H1 (cell line): Measurements from ENCODE around the gene KLHL3. TPM values are rescaled to one million over a fixed set of nuclear protein-coding genes. Genes with fewer than 3 reads are reported as not detected.

Experiments used
- CTCF ChIA-PET: fragments of 300-600 bp; sonication (Branson Sonifier 250); formaldehyde crosslinking; loops from one replicate; lab custom pipeline; 2021; ENCODE audit not compliant: partially characterized antibody; lab: Charles Lee
- POLR2A ChIA-PET: fragments of 300-600 bp; sonication (Branson Sonifier 250); formaldehyde crosslinking; loops from one replicate; lab custom pipeline; 2021; ENCODE audit warnings: inconsistent platforms; ENCODE audit not compliant: partially characterized antibody; lab: Charles Lee
- DNase-seq, 2 experiments: peaks; one replicate each; pipeline versions ENCODE4 v3.0.0 to v3.0.0-alpha.2; 2010 to 2022; ENCODE audit warnings: low spot score in 2 of 2, low read depth in 1 of 2, mixed read lengths in 1 of 2
- FAIRE-seq: peaks from 2 replicates; lab custom pipeline; 2011; peaks lifted over from hg19 to GRCh38; lab: Jason Lieb, UNC
- H2AFZ ChIP-seq: 2 replicates; pipeline ENCODE4 v1.8.1; 2012; ENCODE audit warnings: low read length, inconsistent platforms
- H2AK5ac ChIP-seq: 2 replicates; pipeline ENCODE4 v1.6.1; 2013; ENCODE audit warnings: low read depth, low read length
- H2BK120ac ChIP-seq: replicated peaks from 2 replicates; pipeline ENCODE3; 2013; ENCODE audit warnings: low read depth, low read length, inconsistent platforms
- H2BK12ac ChIP-seq: 2 replicates; pipeline ENCODE4 v1.6.1; 2013; ENCODE audit warnings: low read depth, low read length
- H2BK15ac ChIP-seq: 2 replicates; pipeline ENCODE4 v1.6.1; 2013; ENCODE audit warnings: low read length
- H2BK20ac ChIP-seq: 2 replicates; pipeline ENCODE4 v1.6.1; 2013; ENCODE audit warnings: low read length
- H2BK5ac ChIP-seq: 2 replicates; pipeline ENCODE4 v1.6.1; 2013; ENCODE audit warnings: low read depth, low read length
- H3K14ac ChIP-seq: 2 replicates; pipeline ENCODE4 v1.6.1; 2013; ENCODE audit warnings: inconsistent platforms; ENCODE audit not compliant: insufficient read length
- H3K18ac ChIP-seq: 2 replicates; pipeline ENCODE4 v1.6.1; 2013; ENCODE audit warnings: low read length; ENCODE audit errors: extremely low read depth
- H3K23ac ChIP-seq: 2 replicates; pipeline ENCODE4 v1.6.1; 2013; ENCODE audit warnings: inconsistent platforms; ENCODE audit not compliant: insufficient read length
- H3K23me2 ChIP-seq: 2 replicates; pipeline ENCODE4 v1.6.1; 2013; ENCODE audit warnings: low read depth, low read length
- H3K27ac ChIP-seq: 2 replicates; pipeline ENCODE4 v1.6.1; 2011; ENCODE audit warnings: low read depth, low read length, inconsistent platforms
- H3K27me3 ChIP-seq, 4 experiments: replicated peaks in 1 of 4; 1 replicate in 1 of 4; 2 replicates in 3 of 4; pipeline versions ENCODE4 v1.6.1 to v1.8.1; 2011 to 2013; ENCODE audit warnings: low read length in 3 of 4, mild to moderate bottlenecking in 3 of 4, inconsistent platforms in 2 of 4, mixed read lengths in 2 of 4, moderate library complexity in 1 of 4; ENCODE audit not compliant: control insufficient read depth in 3 of 4, insufficient read depth in 3 of 4; ENCODE audit errors: extremely low read depth in 1 of 4
- H3K36me3 ChIP-seq, 4 experiments: 2 replicates each; pipeline versions ENCODE4 v1.6.1 to v1.8.1; 2011 to 2013; ENCODE audit warnings: mild to moderate bottlenecking in 4 of 4, low read length in 3 of 4, moderate library complexity in 2 of 4, control low read depth in 1 of 4, inconsistent platforms in 1 of 4; ENCODE audit not compliant: insufficient read depth in 4 of 4, control insufficient read depth in 2 of 4
- H3K4ac ChIP-seq: replicated peaks from 2 replicates; pipeline ENCODE3; 2013; ENCODE audit warnings: low read length, low read depth, mixed read lengths, inconsistent platforms; ENCODE audit not compliant: insufficient read length
- H3K4me1 ChIP-seq, 4 experiments: replicated peaks in 1 of 4; 1 replicate in 1 of 4; 2 replicates in 3 of 4; pipeline versions ENCODE4 v1.6.1 to v1.8.1; 2011 to 2013; ENCODE audit warnings: low read length in 3 of 4, inconsistent platforms in 2 of 4, mixed read lengths in 1 of 4; ENCODE audit not compliant: insufficient read depth in 4 of 4, control insufficient read depth in 3 of 4
- H3K4me2 ChIP-seq, 2 experiments: 2 replicates each; pipeline versions ENCODE4 v1.6.1 to v1.8.1; 2011 to 2013; ENCODE audit warnings: low read depth in 2 of 2, low read length in 2 of 2, control low read depth in 1 of 2, inconsistent platforms in 1 of 2, mild to moderate bottlenecking in 1 of 2; ENCODE audit not compliant: insufficient read depth in 1 of 2
- H3K4me3 ChIP-seq, 4 experiments: fragments of 200-600, 300-600 bp in 1 of 4; sonication (generic), shearing (Covaris generic), sonication (Bioruptor Twin) in 1 of 4; 2 replicates each; pipeline versions ENCODE4 v1.5.1 to v1.8.1; 2011 to 2016; ENCODE audit warnings: low read length in 4 of 4, low read depth in 3 of 4, control low read depth in 2 of 4, inconsistent platforms in 2 of 4, mild to moderate bottlenecking in 2 of 4, mixed read lengths in 1 of 4, moderate library complexity in 1 of 4; ENCODE audit not compliant: insufficient read depth in 2 of 4; ENCODE audit errors: extremely low read depth in 1 of 4
- H3K56ac ChIP-seq: replicated peaks from 2 replicates; pipeline ENCODE3; 2013; ENCODE audit warnings: low read depth, mild to moderate bottlenecking, mixed read lengths, low read length, inconsistent platforms; ENCODE audit not compliant: insufficient read length
- H3K79me1 ChIP-seq: 2 replicates; pipeline ENCODE4 v1.6.1; 2013; ENCODE audit warnings: low read depth, low read length, control low read depth
- H3K79me2 ChIP-seq, 2 experiments: 2 replicates each; pipeline versions ENCODE4 v1.6.1 to v1.8.1; 2012 to 2013; ENCODE audit warnings: low read length in 2 of 2, mild to moderate bottlenecking in 2 of 2, inconsistent platforms in 1 of 2; ENCODE audit not compliant: insufficient read depth in 2 of 2, control insufficient read depth in 1 of 2
- H3K9ac ChIP-seq, 4 experiments: replicated peaks in 1 of 4; 1 replicate in 1 of 4; 2 replicates in 3 of 4; pipeline versions ENCODE4 v1.6.1 to v1.8.1; 2011 to 2013; ENCODE audit warnings: low read depth in 3 of 4, low read length in 3 of 4, control low read depth in 2 of 4, mild to moderate bottlenecking in 2 of 4, moderate library complexity in 2 of 4, inconsistent platforms in 1 of 4; ENCODE audit errors: extremely low read depth in 1 of 4
- H3K9me3 ChIP-seq, 2 experiments: 2 replicates each; pipeline versions ENCODE4 v1.6.1 to v1.8.1; 2012 to 2013; ENCODE audit warnings: mild to moderate bottlenecking in 2 of 2, moderate library complexity in 2 of 2, control low read depth in 1 of 2, inconsistent platforms in 1 of 2, low read depth in 1 of 2, low read length in 1 of 2, mixed read lengths in 1 of 2; ENCODE audit not compliant: insufficient read depth in 2 of 2
- H4K20me1 ChIP-seq, 2 experiments: replicated peaks in 1 of 2; 2 replicates each; pipeline versions ENCODE3 to v1.8.1; 2011 to 2013; ENCODE audit warnings: inconsistent platforms in 2 of 2, low read length in 2 of 2, mild to moderate bottlenecking in 1 of 2; ENCODE audit not compliant: insufficient read depth in 2 of 2, control insufficient read depth in 1 of 2
- H4K5ac ChIP-seq: 2 replicates; pipeline ENCODE4 v1.6.1; 2013; ENCODE audit warnings: low read length, low read depth, mixed read lengths, inconsistent platforms; ENCODE audit not compliant: insufficient read length
- H4K8ac ChIP-seq: 2 replicates; pipeline ENCODE4 v1.8.0; 2013; ENCODE audit warnings: mild to moderate bottlenecking, moderate library complexity, low read length, inconsistent platforms; ENCODE audit not compliant: insufficient read depth; ENCODE audit errors: extremely low read depth
- H4K91ac ChIP-seq: replicated peaks from 2 replicates; pipeline ENCODE3; 2013; ENCODE audit warnings: low read length, mixed read lengths, inconsistent platforms; ENCODE audit not compliant: insufficient read length
- ASH2L ChIP-seq: fragments of 200-600, 300-600 bp; sonication (generic); IDR thresholded peaks from one replicate; pipeline ENCODE4 v1.7.1; 2017; ENCODE audit warnings: low read length
- HDAC6 ChIP-seq: IDR thresholded peaks from one replicate; pipeline ENCODE4 v1.7.1; 2012; ENCODE audit warnings: low read depth, mild to moderate bottlenecking, inconsistent platforms, low read length, moderate library complexity
- YY1 ChIP-seq: IDR thresholded peaks from 2 replicates; pipeline ENCODE4 v1.6.1; 2011; ENCODE audit warnings: low read depth, mild to moderate bottlenecking, low read length
- WGBS, 2 experiments: shearing (Covaris generic) in 1 of 2; methylation state at CpG; one replicate each; pipeline versions ENCODE4 v1.1.6 to v1.1.7; 2013 to 2015; ENCODE audit warnings: low lambda C conversion rate in 2 of 2, mixed read lengths in 2 of 2, inconsistent platforms in 1 of 2, low coverage in 1 of 2, missing lambda C conversion rate in 1 of 2; ENCODE audit not compliant: insufficient replicate concordance in 2 of 2, insufficient coverage in 1 of 2, insufficient read length in 1 of 2; ENCODE audit errors: extremely low coverage in 1 of 2, missing lambda C conversion rate in 1 of 2; 5-methylcytosine and 5-hydroxymethylcytosine counted together
- polyA plus RNA-seq, 7 experiments: library from polyadenylated mRNA; depleted of rRNA in 3 of 7; stranded (reverse) in 5 of 7; unstranded in 2 of 7; fragments of >200 nt in 5 of 7; fragments of 200-250 nt in 2 of 7; gene quantifications; 1 replicate in 5 of 7; 2 replicates in 1 of 7; 4 replicates in 1 of 7; pipeline versions ENCODE4 v1.2.1 to v1.2.3, GENCODE V29; 2011 to 2013; ENCODE audit warnings: missing spikeins in 2 of 7, mixed read lengths in 2 of 7
- total RNA-seq: library from RNA; stranded (reverse); fragmentation: NEBNext Ultra II Directional; extraction: Animal tissue kit (Norgen Biotek cat#: 25700); gene quantifications from 2 replicates; pipeline ENCODE4 v1.2.1, GENCODE V29; 2021

The KLHL3 gene
- total and polyA plus RNA-seq, 2 of the 8 experiments (the other 6 are each of a cell fraction or from before 2014, with no cell fraction given) = 7.4 to 13.7 TPM

DNA sequence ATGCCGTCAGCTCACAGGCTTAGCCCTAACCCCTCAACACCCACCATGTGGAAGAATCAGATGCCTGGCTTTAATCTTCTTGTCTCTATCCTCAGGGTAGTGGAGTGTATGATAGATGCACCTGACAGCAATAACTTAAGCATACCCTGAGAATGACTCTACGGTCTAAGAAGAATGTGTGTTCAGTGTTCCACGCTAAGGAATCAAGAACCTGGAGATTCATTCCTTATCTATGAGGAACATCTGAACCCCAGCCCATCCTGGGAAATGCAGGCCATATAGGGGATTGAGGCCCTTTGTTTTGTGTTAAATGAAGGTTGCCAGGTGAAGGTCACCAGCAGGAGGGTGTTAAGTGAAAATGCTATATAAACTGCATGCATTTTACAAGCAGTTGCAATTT is 63.0 kb downstream of the KLHL3 start:
- Histone ChIP-seq H3K79me1 (no peaks in the 10 kb centered on the region), H3K4me3 (no peak overlapping the region), H2BK15ac (no peak overlapping the region), H2BK12ac (no peak overlapping the region), H3K18ac (no peak overlapping the region), H3K23ac (no peak overlapping the region), H4K20me1 (no peaks in the 10 kb centered on the region), H3K23me2 (no peaks in the 10 kb centered on the region; the same call in 1 of the 2 replicates), H3K56ac (no peak overlapping the region), H3K9me3 (no peaks in the 10 kb centered on the region), H3K27ac (no peak overlapping the region), H3K4ac (no peak overlapping the region), H2BK120ac (no peak overlapping the region), H4K91ac (no peak overlapping the region), H2BK20ac (no peak overlapping the region), H4K8ac (no peak overlapping the region), H3K9ac (no peak overlapping the region), H3K14ac (no peak overlapping the region), H3K36me3 (no peaks in the 10 kb centered on the region), H3K79me2 (no peaks in the 10 kb centered on the region), H2BK5ac (no peak overlapping the region), H2AK5ac (no peak overlapping the region), H3K4me1 (no peaks in the 10 kb centered on the region), H2AFZ (no peak overlapping the region), H3K27me3 (no peaks in the 10 kb centered on the region), H4K5ac (no peak overlapping the region), H3K4me2 (no peak overlapping the region)
- no peak for DNase-seq
- no peak for FAIRE-seq
- POLR2A ChIA-PET = no interaction called here
- CTCF ChIA-PET = interaction anchor here (1.2 to 5.4 kb wide), 4 partner anchors 10 to 69 kb away, joined by 3 to 41 read pairs (median 8); no protein-coding TSS in a partner anchor
- WGBS, 2 experiments = 87% methylated on average over 2 of the region's 3 CpGs; no CpG with 5 or more reads in 1 of the 2 experiments
- TF ChIP-seq ASH2L (no peak), HDAC6 (no peak), YY1 (no peak)
